ENCODE data around the gene ANKRD2. TPM values are rescaled to one million over a fixed set of nuclear protein-coding genes. Genes with fewer than 3 reads are reported as not detected.

The ANKRD2 gene
- total RNA-seq, 1 experiment from 2014 or later, result 0.98 TPM

GRCh38 chr10:97583476-97583875 lies 10.9 kb downstream of the ANKRD2 start:
- Histone ChIP-seq H3K9me3 (ENCODE audit: control insufficient read depth, insufficient read depth, low read depth, low read length) (no peaks in the 10 kb centered on the region), H3K4me1 (ENCODE audit: control insufficient read depth, insufficient read depth, low read length) (peaks cover 13% of the 10 kb centered on the region), H3K27ac (ENCODE audit: low read length) (no peak overlapping the region), H3K27me3 (ENCODE audit: control insufficient read depth, insufficient read depth, low read length) (no peaks in the 10 kb centered on the region), H3K4me3 (ENCODE audit: low read depth in 2 of 2, low read length in 2 of 2) (no peak overlapping the region), H3K36me3 (ENCODE audit: control insufficient read depth, insufficient read depth, low read length) (no peaks in the 10 kb centered on the region)
- intact Hi-C loops (cut with micrococcal nuclease; ENCODE audit: unreplicated experiment) (no loop called here), in situ Hi-C loops (cut with HindIII; ENCODE audit: low pct_unique_long_range_greater_than_20kb, low sequenced_read_pairs) (no loop called here)
- no TSS peak for BruUV-seq (replicated peaks)
- no peak for DNase-seq (ENCODE audit: low read depth, low spot score)
- TF ChIP-seq TCF7L2 (IDR thresholded peaks at IDR 0.05; ENCODE audit: low read depth, low read length) (no peak), REST (IDR thresholded peaks at IDR 0.05; ENCODE audit: insufficient read depth in 1 of 2, low read depth in 2 of 2, low read length in 1 of 2) (no peak), POLR2AphosphoS5 (IDR thresholded peaks at IDR 0.05; ENCODE audit: low read depth, low read length) (no peak), CTCF (IDR thresholded peaks at IDR 0.05) (no peak), SIN3A (IDR thresholded peaks at IDR 0.05; ENCODE audit: borderline replicate concordance, insufficient read depth, low read depth, low read length) (no peak)
- ATAC-seq, result no peak
- CTCF ChIA-PET, result interaction anchor here (0.5 to 1.6 kb wide), 2 partner anchors 12 to 49 kb away, joined by 3 to 7 read pairs; partner anchors contain the start of gene ANKRD2
- POLR2A ChIA-PET, result interaction anchor here (0.6 kb wide), 1 partner anchor 8 kb away, joined by 7 read pairs; no protein-coding TSS in a partner anchor

DNA sequence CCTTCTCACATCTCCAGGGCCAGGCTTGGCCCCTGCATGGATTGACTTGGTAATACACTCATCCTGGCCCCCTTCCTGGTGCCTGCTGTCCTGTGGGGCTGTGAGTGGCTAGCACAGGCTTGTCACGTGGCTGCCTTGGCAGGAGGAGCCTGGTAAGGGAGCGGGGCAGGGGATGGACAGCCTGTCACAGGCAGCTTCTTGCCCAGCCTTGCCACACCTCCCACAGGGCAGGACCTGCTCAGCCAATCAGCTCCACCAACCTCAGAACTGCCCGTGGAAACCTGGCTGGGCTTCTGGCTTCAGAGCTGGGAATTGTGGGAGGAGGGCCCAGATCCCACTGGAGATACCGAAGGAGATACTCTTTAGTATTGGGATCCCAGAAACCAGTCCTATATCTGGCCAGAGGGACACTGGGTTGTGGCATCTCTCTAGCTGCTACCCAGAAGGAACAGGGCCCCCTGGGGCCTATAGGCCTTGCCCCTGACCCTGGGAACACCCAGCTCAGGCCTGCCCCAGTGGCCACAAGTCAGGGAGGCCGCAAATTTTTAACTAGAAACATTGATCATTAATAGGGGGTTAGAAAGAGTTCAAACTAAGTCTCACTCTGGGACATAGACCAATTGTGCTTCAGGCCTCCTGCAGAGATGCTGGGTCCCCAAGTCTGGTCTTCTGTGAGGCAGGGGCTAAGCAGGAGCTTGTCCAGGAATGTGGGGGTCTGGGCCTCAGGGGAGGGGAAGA lies 11.7 kb downstream of the ANKRD2 start, which contains the start of gene HOGA1:
Gene HOGA1 (plus strand): TSS at position 330 of the 738 bp plus-strand sequence. CDS start 315 bp downstream, at position 645.
- CTCF ChIA-PET, result interaction anchor here (0.5 to 1.6 kb wide), 2 partner anchors 12 to 14 kb away, joined by 4 to 7 read pairs; partner anchors contain the start of gene ANKRD2
- no peaks in the 10 kb centered on the region for H3K36me3 ChIP-seq (ENCODE audit: control insufficient read depth, insufficient read depth, low read length)
- POLR2A ChIA-PET, result interaction anchor here (0.6 kb wide), 1 partner anchor 7 kb away, joined by 7 read pairs; no protein-coding TSS in a partner anchor
- in situ Hi-C loops (cut with HindIII; ENCODE audit: low pct_unique_long_range_greater_than_20kb, low sequenced_read_pairs), result no loop called here
- ATAC-seq (peak; percentile 75), DNase-seq (ENCODE audit: low read depth, low spot score) (no peak)
- TF ChIP-seq POLR2AphosphoS5 (IDR thresholded peaks at IDR 0.05; ENCODE audit: low read depth, low read length) (no peak), SIN3A (IDR thresholded peaks at IDR 0.05; ENCODE audit: borderline replicate concordance, insufficient read depth, low read depth, low read length) (no peak), REST (IDR thresholded peaks at IDR 0.05; ENCODE audit: insufficient read depth in 1 of 2, low read depth in 2 of 2, low read length in 1 of 2) (no peak), CTCF (IDR thresholded peaks at IDR 0.05) (no peak), TCF7L2 (IDR thresholded peaks at IDR 0.05; ENCODE audit: low read depth, low read length) (no peak)
- intact Hi-C loops (cut with micrococcal nuclease; ENCODE audit: unreplicated experiment), result no loop called here
- no peak within 1 kb of the TSS for H3K4me3 ChIP-seq (ENCODE audit: low read depth in 2 of 2, low read length in 2 of 2)
- H3K9me3 ChIP-seq (ENCODE audit: control insufficient read depth, insufficient read depth, low read depth, low read length), result no peaks in the 10 kb centered on the region
- H3K27ac ChIP-seq (ENCODE audit: low read length), result peak within 1 kb of the TSS; percentile 25; the same call in 1 of the 2 replicates
- BruUV-seq (replicated peaks), result no TSS peak
- H3K4me1 ChIP-seq (ENCODE audit: control insufficient read depth, insufficient read depth, low read length), result peaks cover 13% of the 10 kb centered on the region
- no peaks in the 10 kb centered on the region for H3K27me3 ChIP-seq (ENCODE audit: control insufficient read depth, insufficient read depth, low read length)

All from Panc1 (cell line).